ENCODE results near the gene ZNF500.

ZNF500 gene

DNA sequence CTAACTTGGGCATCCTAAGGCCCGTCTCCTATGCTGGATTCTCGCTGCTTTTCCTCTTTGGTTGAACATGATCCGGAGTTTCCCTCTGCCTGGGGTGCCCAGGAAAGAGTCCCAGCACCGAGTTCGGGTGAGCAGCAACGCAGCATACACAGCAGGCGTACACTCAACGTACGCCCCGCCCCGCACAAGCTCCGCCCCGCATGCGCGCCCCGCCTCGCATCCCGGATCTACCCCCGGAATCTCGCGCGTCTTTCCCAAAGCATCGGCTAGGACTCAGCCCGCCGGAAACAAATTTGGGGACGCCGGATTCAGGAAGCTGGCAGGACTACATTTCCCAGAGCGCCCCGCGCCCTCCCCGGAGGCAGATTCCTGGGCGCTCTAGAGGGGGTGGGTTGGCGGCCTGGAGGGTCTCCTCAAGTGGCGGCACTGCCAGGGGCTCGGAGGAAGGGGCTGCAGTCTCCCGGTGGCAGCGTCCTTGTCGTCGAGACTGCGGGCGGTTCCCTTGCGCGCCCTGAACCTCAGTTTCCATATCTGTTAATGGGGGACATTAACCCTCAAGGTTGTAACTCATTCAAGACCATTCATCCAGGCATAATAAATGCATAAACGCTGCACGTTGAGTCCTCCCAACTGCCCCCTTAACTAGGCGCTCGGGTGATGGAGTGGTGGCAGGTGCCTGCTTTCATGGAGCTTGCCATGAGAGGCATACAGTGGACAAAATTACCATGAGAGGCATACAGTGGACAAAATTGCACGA is 1.8 kb upstream of the ZNF500 start:
- Histone ChIP-seq H3F3A (ENCODE audit: control insufficient read depth, insufficient read depth) (peaks cover 15% of the 10 kb centered on the region), H3K27me3 (ENCODE audit: control insufficient read depth, low read length) (no peaks in the 10 kb centered on the region), H3K27ac (ENCODE audit: low read depth, low read length) (peak overlapping the region; percentile 36), H3K9me2 (replicated peaks; ENCODE audit: control insufficient read depth, low read length) (no peaks in the 10 kb centered on the region), H3K79me2 (ENCODE audit: control insufficient read depth, low read length) (peaks cover 22% of the 10 kb centered on the region), H3K36me3 (ENCODE audit: control insufficient read depth, low read length) (peaks cover 16% of the 10 kb centered on the region), H3K9me3 (ENCODE audit: control insufficient read depth, insufficient read depth, low read length) (no peaks in the 10 kb centered on the region), H3K4me3 (ENCODE audit: low read length) (peak overlapping the region; percentile 87), H3K4me1 (ENCODE audit: control insufficient read depth, low read length) (peaks cover 28% of the 10 kb centered on the region), H3K4me2 (ENCODE audit: low read length) (peak overlapping the region; percentile 88), H4K20me1 (ENCODE audit: control insufficient read depth, insufficient read depth, low read depth, low read length) (no peaks in the 10 kb centered on the region)
- no peak for TF ChIP-seq EZH2phosphoT487 (IDR thresholded peaks at IDR 0.05; ENCODE audit: borderline replicate concordance, low read length)
- TF ChIP-seq, protein P1, sequence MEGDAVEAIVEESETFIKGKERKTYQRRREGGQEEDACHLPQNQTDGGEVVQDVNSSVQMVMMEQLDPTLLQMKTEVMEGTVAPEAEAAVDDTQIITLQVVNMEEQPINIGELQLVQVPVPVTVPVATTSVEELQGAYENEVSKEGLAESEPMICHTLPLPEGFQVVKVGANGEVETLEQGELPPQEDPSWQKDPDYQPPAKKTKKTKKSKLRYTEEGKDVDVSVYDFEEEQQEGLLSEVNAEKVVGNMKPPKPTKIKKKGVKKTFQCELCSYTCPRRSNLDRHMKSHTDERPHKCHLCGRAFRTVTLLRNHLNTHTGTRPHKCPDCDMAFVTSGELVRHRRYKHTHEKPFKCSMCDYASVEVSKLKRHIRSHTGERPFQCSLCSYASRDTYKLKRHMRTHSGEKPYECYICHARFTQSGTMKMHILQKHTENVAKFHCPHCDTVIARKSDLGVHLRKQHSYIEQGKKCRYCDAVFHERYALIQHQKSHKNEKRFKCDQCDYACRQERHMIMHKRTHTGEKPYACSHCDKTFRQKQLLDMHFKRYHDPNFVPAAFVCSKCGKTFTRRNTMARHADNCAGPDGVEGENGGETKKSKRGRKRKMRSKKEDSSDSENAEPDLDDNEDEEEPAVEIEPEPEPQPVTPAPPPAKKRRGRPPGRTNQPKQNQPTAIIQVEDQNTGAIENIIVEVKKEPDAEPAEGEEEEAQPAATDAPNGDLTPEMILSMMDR (IDR thresholded peaks at IDR 0.05; ENCODE audit: low read depth, low read length, poor library complexity, severe bottlenecking), result no peak

DNA sequence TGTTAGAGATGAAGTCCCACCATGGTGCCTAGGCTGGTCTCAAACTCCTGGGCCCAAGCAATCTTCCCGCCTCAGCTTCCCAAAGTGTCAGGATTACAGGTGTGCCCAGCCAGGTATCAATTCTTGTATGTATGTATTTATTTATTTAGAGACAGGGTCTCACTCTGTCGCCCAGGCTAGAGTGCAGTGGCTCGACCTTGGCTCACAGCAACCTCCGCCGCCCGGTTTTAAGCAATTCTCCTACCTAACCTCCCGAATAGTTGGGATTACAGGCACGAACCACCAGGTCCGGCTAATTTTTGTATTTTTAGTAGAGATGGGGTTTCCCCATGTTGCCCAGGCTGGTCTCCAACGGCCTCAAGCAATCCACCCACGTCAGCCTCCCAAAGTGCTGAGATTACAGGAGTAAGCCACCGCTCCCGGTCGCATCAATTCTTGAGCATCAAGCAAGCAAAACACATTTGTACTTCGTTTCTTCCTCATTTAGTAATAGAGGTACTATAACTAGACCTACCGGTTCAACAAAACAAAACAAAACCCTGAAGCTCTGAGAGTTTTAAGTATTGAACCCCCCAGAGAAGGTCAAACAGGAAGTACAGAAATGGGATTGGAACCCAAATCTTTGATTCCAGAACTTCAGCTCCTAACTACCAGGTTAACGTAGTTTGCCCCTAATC is 1.0 kb upstream of the ZNF500 start:
- H3K9me3 ChIP-seq (ENCODE audit: control insufficient read depth, insufficient read depth, low read length), result no peaks in the 10 kb centered on the region
- H3K79me2 ChIP-seq (ENCODE audit: control insufficient read depth, low read length), result peaks cover 22% of the 10 kb centered on the region
- H3K4me1 ChIP-seq (ENCODE audit: control insufficient read depth, low read length), result peaks cover 28% of the 10 kb centered on the region
- H3K9me2 ChIP-seq (replicated peaks; ENCODE audit: control insufficient read depth, low read length), result no peaks in the 10 kb centered on the region
- no peaks in the 10 kb centered on the region for H3K27me3 ChIP-seq (ENCODE audit: control insufficient read depth, low read length)
- H3K36me3 ChIP-seq (ENCODE audit: control insufficient read depth, low read length), result peaks cover 21% of the 10 kb centered on the region
- H3K4me2 ChIP-seq (ENCODE audit: low read length), result peak overlapping the region; percentile 88
- TF ChIP-seq EZH2phosphoT487 (IDR thresholded peaks at IDR 0.05; ENCODE audit: borderline replicate concordance, low read length), result no peak
- TF ChIP-seq, protein P1 (IDR thresholded peaks at IDR 0.05; ENCODE audit: low read depth, low read length, poor library complexity, severe bottlenecking), result no peak
- peak overlapping the region; percentile 87 for H3K4me3 ChIP-seq (ENCODE audit: low read length)
- peaks cover 15% of the 10 kb centered on the region for H3F3A ChIP-seq (ENCODE audit: control insufficient read depth, insufficient read depth)
- no peaks in the 10 kb centered on the region for H4K20me1 ChIP-seq (ENCODE audit: control insufficient read depth, insufficient read depth, low read depth, low read length)
- H3K27ac ChIP-seq (ENCODE audit: low read depth, low read length), result peak overlapping the region; percentile 36

DNA sequence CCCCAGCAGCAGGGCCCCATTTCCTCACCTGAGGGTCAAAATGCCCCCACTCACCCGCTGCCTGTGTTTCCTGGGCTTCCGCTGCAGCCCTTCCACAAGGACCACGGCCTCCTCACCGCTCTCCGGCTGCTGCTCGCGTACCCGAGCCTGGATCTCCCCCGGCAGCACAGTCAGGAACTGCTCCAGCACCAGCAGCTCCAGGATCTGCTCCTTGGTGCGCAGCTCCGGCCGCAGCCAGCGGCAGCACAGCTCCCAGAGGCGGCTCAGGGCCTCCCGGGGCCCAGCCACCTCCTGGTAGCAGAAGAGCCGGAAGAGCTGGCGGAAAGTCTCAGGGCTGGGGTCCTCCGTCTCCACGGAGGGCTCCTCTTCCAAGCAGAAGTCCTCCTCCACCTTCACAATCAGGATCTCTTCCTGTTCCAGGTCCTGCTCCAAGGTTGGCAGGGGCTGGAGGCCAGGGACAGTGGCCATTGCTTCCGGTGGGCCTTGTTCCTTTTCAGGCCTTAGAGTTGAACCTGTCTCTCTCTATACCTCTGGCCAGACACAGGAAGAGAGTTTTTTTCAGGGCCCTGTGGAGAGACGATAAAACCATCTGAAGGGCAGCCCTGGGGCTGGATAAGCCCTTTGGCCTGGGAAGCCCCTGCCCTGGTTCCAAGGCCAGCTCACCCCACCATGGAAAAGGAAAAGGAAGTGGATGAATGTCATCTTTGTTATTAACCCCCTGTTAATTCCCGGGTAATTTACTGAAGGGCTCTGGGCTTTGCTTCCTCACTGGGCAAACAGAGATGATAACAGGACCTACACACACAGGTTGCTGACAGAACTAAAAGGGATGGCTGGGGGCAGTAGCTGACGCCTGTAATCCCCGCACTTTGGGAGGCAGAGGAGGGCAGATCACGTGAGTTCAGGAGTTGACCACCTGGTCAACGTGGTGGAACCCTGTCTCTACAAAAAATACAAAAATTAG is 1.2 kb downstream of the ZNF500 start:
- peak overlapping the region; percentile 88 for H3K4me2 ChIP-seq (ENCODE audit: low read length)
- H3K27me3 ChIP-seq (ENCODE audit: control insufficient read depth, low read length), result no peaks in the 10 kb centered on the region
- no peaks in the 10 kb centered on the region for H3K9me3 ChIP-seq (ENCODE audit: control insufficient read depth, insufficient read depth, low read length)
- H3K36me3 ChIP-seq (ENCODE audit: control insufficient read depth, low read length), result peaks cover 34% of the 10 kb centered on the region
- peaks cover 28% of the 10 kb centered on the region for H3K4me1 ChIP-seq (ENCODE audit: control insufficient read depth, low read length)
- no peak overlapping the region for H3K27ac ChIP-seq (ENCODE audit: low read depth, low read length)
- H3K79me2 ChIP-seq (ENCODE audit: control insufficient read depth, low read length), result peaks cover 22% of the 10 kb centered on the region
- H3F3A ChIP-seq (ENCODE audit: control insufficient read depth, insufficient read depth), result peaks cover 15% of the 10 kb centered on the region
- no peaks in the 10 kb centered on the region for H4K20me1 ChIP-seq (ENCODE audit: control insufficient read depth, insufficient read depth, low read depth, low read length)
- no peaks in the 10 kb centered on the region for H3K9me2 ChIP-seq (replicated peaks; ENCODE audit: control insufficient read depth, low read length)
- H3K4me3 ChIP-seq (ENCODE audit: low read length), result peak overlapping the region; percentile 87
- TF ChIP-seq, protein P1 (IDR thresholded peaks at IDR 0.05; ENCODE audit: low read depth, low read length, poor library complexity, severe bottlenecking), result no peak
- TF ChIP-seq EZH2phosphoT487 (IDR thresholded peaks at IDR 0.05; ENCODE audit: borderline replicate concordance, low read length), result no peak

Data from DOHH2 (cell line).